Kidney capillary endothelial cell (primary cell): ENCODE measurements around the gene FZD8.
"Not testable (repeated sequence)": the region's sequence is repeated elsewhere in the genome, so short reads cannot be mapped to it uniquely, and the experiment has no call there.

ENCODE experiments used
- DNase-seq: peaks from one replicate; pipeline ENCODE4 v3.0.0-alpha.2; 2018; ENCODE audit warnings: low spot score

The FZD8 gene

GRCh38 chr10:35642035-35642792 is at the start of gene FZD8:
FZD8 (minus strand) TSS chr10:35642296; CDS start chr10:35641429, 867 bp downstream.
- DNase-seq: peak; percentile 92

GRCh38 chr10:35691522-35692236 is 49.6 kb upstream of the FZD8 start:
- DNase-seq: no peak

- no peak for DNase-seq
Measured at GRCh38 chr10:35690534-35690933, 48.4 kb upstream of the FZD8 start.

GRCh38 chr10:35685858-35686257 is 43.8 kb upstream of the FZD8 start:
- DNase-seq: not testable (repeated sequence)

- DNase-seq: no peak
Measured at GRCh38 chr10:35685402-35685801, 43.3 kb upstream of the FZD8 start.

GRCh38 chr10:35684586-35684985 is 42.5 kb upstream of the FZD8 start:
- DNase-seq: no peak

- no peak for DNase-seq
Measured at GRCh38 chr10:35675846-35676245, 33.8 kb upstream of the FZD8 start.

- no peak for DNase-seq
Measured at GRCh38 chr10:35674843-35675242, 32.7 kb upstream of the FZD8 start.

- DNase-seq: no peak
Measured at GRCh38 chr10:35668865-35669650, 27.0 kb upstream of the FZD8 start.

- DNase-seq: no peak
Measured at GRCh38 chr10:35667971-35668370, 25.9 kb upstream of the FZD8 start.

- DNase-seq: no peak
Measured at GRCh38 chr10:35667270-35667889, 25.3 kb upstream of the FZD8 start.

GRCh38 chr10:35661236-35661635 is 19.1 kb upstream of the FZD8 start:
- DNase-seq: no peak

GRCh38 chr10:35659456-35659855 is 17.4 kb upstream of the FZD8 start:
- DNase-seq: no peak

- no peak for DNase-seq
Measured at GRCh38 chr10:35657621-35658020, 15.5 kb upstream of the FZD8 start.

GRCh38 chr10:35652824-35653223 is 10.7 kb upstream of the FZD8 start:
- no peak for DNase-seq

GRCh38 chr10:35650894-35651293 is 8.8 kb upstream of the FZD8 start:
- DNase-seq: no peak

GRCh38 chr10:35644050-35644950 is 2.2 kb upstream of the FZD8 start:
- no peak for DNase-seq

GRCh38 chr10:35643151-35644049 is 1.3 kb upstream of the FZD8 start:
- DNase-seq: no peak

GRCh38 chr10:35642793-35643114 is 658 bp upstream of the FZD8 start:
- no peak for DNase-seq

- DNase-seq: no peak
Measured at GRCh38 chr10:35641676-35642034, 441 bp downstream of the FZD8 start.
